ENCODE data around the gene NLRC3.

DNA sequence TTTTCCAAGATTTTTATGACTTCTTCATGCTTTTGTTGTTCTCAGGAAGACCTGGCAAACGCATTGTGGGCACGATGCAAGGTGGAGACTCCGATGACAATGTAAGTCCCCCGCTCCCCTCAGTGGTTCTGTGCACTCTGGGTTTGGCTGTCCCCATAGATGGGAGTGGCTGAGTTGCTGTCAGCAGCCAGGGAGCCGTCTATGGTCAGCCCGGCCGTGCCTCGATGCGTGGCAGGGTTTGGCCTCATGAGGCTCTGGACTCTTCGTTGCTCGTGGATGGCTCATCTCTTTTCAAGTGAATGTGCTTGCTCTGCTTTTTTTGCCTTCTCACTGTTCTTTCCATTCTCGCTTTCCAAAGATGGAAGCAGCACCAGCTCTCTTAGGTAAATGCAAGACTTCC is 44.5 kb downstream of the NLRC3 start:
- TF ChIP-seq EP300 (IDR thresholded peaks at IDR 0.05; ENCODE audit: borderline replicate concordance in 1 of 2, low read depth in 1 of 2, low read length in 1 of 2) = no peak
- no peak for TF ChIP-seq POLR2AphosphoS5 (IDR thresholded peaks at IDR 0.05; ENCODE audit: low read depth, low read length)
- TF ChIP-seq YY1 (IDR thresholded peaks at IDR 0.05; ENCODE audit: low read depth) = no peak
- TF ChIP-seq TAF1 (IDR thresholded peaks at IDR 0.05; ENCODE audit: borderline replicate concordance, low read depth, low read length) = no peak
- no peak for TF ChIP-seq MXI1 (IDR thresholded peaks at IDR 0.05; ENCODE audit: low read depth, low read length)
